Liver (tissue), 9 donors: ENCODE data around the gene USF2. TPM values are rescaled to one million over a fixed set of nuclear protein-coding genes. Genes with fewer than 3 reads are reported as not detected.

Experiments used
- DNase-seq: peaks from one replicate; pipeline ENCODE4 v3.0.0-alpha.2; 2017; ENCODE audit warnings: low spot score
- H3K27ac ChIP-seq, 2 donors: one replicate each; pipeline ENCODE4 v1.7.0; 2013; ENCODE audit warnings: inconsistent platforms in 2 of 2, low read length in 2 of 2, control low read depth in 1 of 2, low read depth in 1 of 2, mild to moderate bottlenecking in 1 of 2
- H3K27me3 ChIP-seq, 4 donors: one replicate each; pipeline versions ENCODE4 v1.6.1 to v1.7.0; 2013; ENCODE audit warnings: low read length in 3 of 4, inconsistent platforms in 1 of 4, mild to moderate bottlenecking in 1 of 4, moderate library complexity in 1 of 4; ENCODE audit not compliant: control insufficient read depth in 4 of 4, insufficient read depth in 4 of 4
- H3K36me3 ChIP-seq, 4 donors: one replicate each; pipeline versions ENCODE4 v1.6.1 to v1.7.0; 2013; ENCODE audit warnings: low read length in 3 of 4, mild to moderate bottlenecking in 3 of 4, low read depth in 1 of 4, moderate library complexity in 1 of 4; ENCODE audit not compliant: control insufficient read depth in 4 of 4, insufficient read depth in 3 of 4
- H3K4me1 ChIP-seq, 4 donors: one replicate each; pipeline versions ENCODE4 v1.6.1 to v1.7.0; 2013; ENCODE audit warnings: low read length in 3 of 4, mild to moderate bottlenecking in 3 of 4, moderate library complexity in 1 of 4; ENCODE audit not compliant: control insufficient read depth in 4 of 4, insufficient read depth in 4 of 4
- H3K4me3 ChIP-seq, 3 donors: one replicate each; pipeline versions ENCODE4 v1.6.1 to v1.7.0; 2013; ENCODE audit warnings: low read length in 3 of 3, control low read depth in 1 of 3, low read depth in 1 of 3, mild to moderate bottlenecking in 1 of 3
- H3K9ac ChIP-seq, 2 donors: one replicate each; pipeline ENCODE4 v1.7.0; 2013; ENCODE audit warnings: low read length in 2 of 2, mild to moderate bottlenecking in 2 of 2, moderate library complexity in 2 of 2, control low read depth in 1 of 2, low read depth in 1 of 2
- H3K9me3 ChIP-seq, 4 donors: one replicate each; pipeline versions ENCODE4 v1.6.1 to v1.7.0; 2013; ENCODE audit warnings: low read length in 3 of 4; ENCODE audit not compliant: control insufficient read depth in 4 of 4
- EGR1 ChIP-seq, 2 donors: IDR thresholded peaks; 2 replicates each; pipeline ENCODE4 v1.6.1; 2016 to 2018; ENCODE audit warnings: antibody characterized with exemption in 2 of 2, low read depth in 2 of 2
- HNF4A ChIP-seq, 2 donors: conservative IDR thresholded peaks; 2 replicates each; pipeline ENCODE4 v1.6.1; 2016; ENCODE audit warnings: antibody characterized with exemption in 2 of 2, mild to moderate bottlenecking in 2 of 2
- JUND ChIP-seq, 2 donors: IDR thresholded peaks; 2 replicates each; pipeline ENCODE4 v1.6.1; 2016; ENCODE audit warnings: antibody characterized with exemption in 2 of 2
- NR2F2 ChIP-seq: IDR thresholded peaks from 2 replicates; pipeline ENCODE4 v1.6.1; 2016; ENCODE audit warnings: antibody characterized with exemption
- RXRA ChIP-seq, 2 donors: IDR thresholded peaks; 2 replicates each; pipeline ENCODE4 v1.6.1; 2017 to 2018; ENCODE audit warnings: antibody characterized with exemption in 2 of 2, mild to moderate bottlenecking in 1 of 2
- WGBS: extraction: QIAGEN DNeasy Blood & Tissue Kit; methylation state at CpG from one replicate; pipeline ENCODE4 v1.1.7; 2013; 5-methylcytosine and 5-hydroxymethylcytosine counted together
- polyA plus RNA-seq, 2 donors: library from polyadenylated mRNA; stranded (reverse) in 1 of 2; unstranded in 1 of 2; fragments of 200-250 nt in 1 of 2; fragments of >200 nt in 1 of 2; fragmentation: Nextera tagmentation in 1 of 2; extraction: Ambion mirVana in 1 of 2; gene quantifications; one replicate each; pipeline versions ENCODE4 v1.2.1 to v1.2.3, GENCODE V29; 2013 to 2015
- total RNA-seq, 2 donors: library from RNA; depleted of rRNA; stranded (reverse); fragments of >200 nt; gene quantifications; one replicate each; pipeline ENCODE4 v1.2.3, GENCODE V29; 2014
- TF ChIP-seq, protein P1 (sequence below): fragments of 150-350 bp; IDR thresholded peaks from 2 replicates; pipeline ENCODE4 v1.5.1; 2017; ENCODE audit warnings: improper control_type of control experiment, low read depth, low read length; ENCODE audit not compliant: missing input control
- donor health status: healthy.
- donor health status: healthy.
- donor health status: healthy.
- donor health status: healthy.
- donor health status: healthy.

Gene USF2
- total and polyA plus RNA-seq, 4 donors: 22.8 to 85.9 (median 55.9) TPM

DNA sequence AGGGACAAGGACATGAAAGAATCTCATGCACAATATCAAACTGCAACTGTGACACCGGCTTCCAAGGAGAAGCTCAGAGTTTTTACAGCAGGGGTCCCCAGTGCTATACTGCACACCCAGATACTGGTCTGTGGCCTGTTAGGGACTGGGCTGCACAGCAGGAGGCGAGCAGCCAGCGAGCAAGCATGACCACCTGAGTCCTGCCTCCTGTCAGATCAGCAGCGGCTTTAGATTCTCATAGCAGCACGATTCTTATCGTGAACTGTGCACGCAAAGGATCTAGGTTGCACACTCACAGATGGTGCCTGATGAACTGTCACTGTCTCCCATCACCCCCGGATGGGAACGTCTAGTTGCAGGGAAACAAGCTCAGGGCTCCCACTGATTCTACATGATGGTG lies 47.1 kb downstream of the USF2 start:
- Histone ChIP-seq H3K4me3 (no peak overlapping the region), H3K27ac (no peak overlapping the region), H3K4me1 (peaks cover 0 to 2% (median under 1%) of the 10 kb centered on the region in 4 donors), H3K27me3 (no peaks in the 10 kb centered on the region), H3K9ac (no peak overlapping the region), H3K9me3 (no peaks in the 10 kb centered on the region), H3K36me3 (no peaks in the 10 kb centered on the region)
- no peak for TF ChIP-seq EGR1 (IDR thresholded peaks at IDR 0.05; ENCODE audit: low read depth in 2 of 2)
- WGBS: 91% methylated on average over 9 of the region's 9 CpGs
- no peak for DNase-seq

- Histone ChIP-seq H3K4me1 (peaks cover 0 to 2% (median under 1%) of the 10 kb centered on the region in 4 donors), H3K4me3 (no peak overlapping the region)
- 62% methylated on average over 9 of the region's 9 CpGs for WGBS
Measured at GRCh38 chr19:35316560-35316959, 47.8 kb downstream of the USF2 start.

DNA sequence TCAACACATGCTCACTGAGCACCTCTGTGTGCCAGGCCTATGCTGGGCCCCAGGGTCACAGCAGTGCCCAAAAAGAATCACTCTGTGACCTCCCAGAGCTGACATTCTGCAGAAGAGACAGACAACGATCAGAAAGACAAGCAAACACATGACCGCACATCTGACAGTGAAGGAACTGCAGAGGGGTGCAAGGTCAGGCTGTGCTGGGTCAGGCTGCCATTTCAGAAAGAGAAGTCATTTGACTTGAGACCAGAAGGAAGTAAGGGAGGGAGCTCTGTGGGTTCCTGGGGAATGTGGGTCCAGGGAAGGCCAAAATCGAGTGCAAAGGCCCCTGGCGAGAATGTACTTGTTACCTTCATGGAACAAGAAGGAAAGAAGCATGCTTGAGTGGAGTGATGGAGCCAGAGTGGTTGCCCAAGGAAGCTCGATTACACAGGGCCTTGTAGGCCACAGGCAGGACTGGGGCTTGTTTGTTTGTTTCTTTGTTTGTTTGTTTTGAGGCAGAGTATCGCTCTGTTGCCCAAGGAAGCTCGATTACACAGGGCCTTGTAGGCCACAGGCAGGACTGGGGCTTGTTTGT lies 48.8 kb downstream of the USF2 start:
- H3K4me1 ChIP-seq: peaks cover 0 to 2% (median under 1%) of the 10 kb centered on the region in 4 donors

More at GRCh38 chr19:35316560-35316959, 47.8 kb downstream of the USF2 start:
- no peaks in the 10 kb centered on the region for H3K36me3 ChIP-seq
- H3K9me3 ChIP-seq: no peaks in the 10 kb centered on the region
- no peak overlapping the region for H3K9ac ChIP-seq
- no peak overlapping the region for H3K27ac ChIP-seq
- no peaks in the 10 kb centered on the region for H3K27me3 ChIP-seq
- DNase-seq: no peak
- TF ChIP-seq HNF4A (conservative IDR thresholded peaks at IDR 0.05) (peak; percentile 11 to 38), RXRA (IDR thresholded peaks at IDR 0.05) (no peak)

DNA sequence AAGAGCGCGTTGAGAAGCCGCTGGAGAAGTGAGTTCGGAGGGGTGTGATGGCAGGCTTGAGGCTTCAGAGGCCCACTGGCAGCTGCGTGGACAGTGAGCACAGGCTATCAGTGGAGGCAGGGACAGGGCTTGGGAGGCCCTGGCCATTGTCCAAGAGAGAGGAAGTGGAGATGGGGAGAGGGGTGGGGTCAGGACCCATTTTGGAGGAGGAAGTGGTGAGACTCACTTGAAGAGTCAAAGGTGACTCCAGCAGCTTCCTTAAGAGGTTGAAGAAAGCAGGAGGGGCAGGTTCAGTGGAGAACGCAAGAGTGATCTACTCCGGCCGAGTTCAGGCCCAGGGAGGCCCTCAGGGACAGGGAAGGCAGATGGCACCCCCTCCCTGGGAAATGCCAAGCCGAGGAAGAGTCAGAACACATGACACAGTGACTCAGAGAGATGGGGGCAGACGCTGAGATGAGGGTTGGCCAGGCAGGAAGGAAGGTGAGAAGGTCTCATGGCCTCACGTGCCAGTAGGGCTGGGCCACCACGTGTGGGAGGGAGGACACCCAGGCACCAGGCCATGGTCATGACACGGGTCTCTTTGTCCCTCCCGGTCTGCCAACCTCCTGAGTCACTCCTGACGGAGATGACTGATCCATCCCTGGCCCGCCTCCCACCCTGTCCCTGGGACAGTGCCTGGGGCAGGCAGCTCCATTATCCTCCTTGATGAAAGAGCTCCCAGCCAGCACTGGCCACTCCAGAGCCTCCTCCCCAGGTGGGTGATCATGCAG lies 50.1 kb downstream of the USF2 start:
- Histone ChIP-seq H3K4me1 (peaks cover 0 to 2% (median 0%) of the 10 kb centered on the region in 4 donors), H3K27me3 (no peaks in the 10 kb centered on the region), H3K9ac (no peak overlapping the region), H3K4me3 (no peak overlapping the region), H3K36me3 (no peaks in the 10 kb centered on the region), H3K9me3 (no peaks in the 10 kb centered on the region), H3K27ac (peak overlapping the region; percentile 13 to 19)
- WGBS: 70% methylated on average over 16 of the region's 16 CpGs
- DNase-seq: no peak
- TF ChIP-seq NR2F2 (peak; percentile 91), JUND (IDR thresholded peaks at IDR 0.05) (peak in 1 of 2 donors; percentile 29), RXRA (IDR thresholded peaks at IDR 0.05) (no peak)

More for the DNA sequence above, 48.8 kb downstream of the USF2 start:
- no peaks in the 10 kb centered on the region for H3K36me3 ChIP-seq
- no peak for DNase-seq
- TF ChIP-seq, protein P1, sequence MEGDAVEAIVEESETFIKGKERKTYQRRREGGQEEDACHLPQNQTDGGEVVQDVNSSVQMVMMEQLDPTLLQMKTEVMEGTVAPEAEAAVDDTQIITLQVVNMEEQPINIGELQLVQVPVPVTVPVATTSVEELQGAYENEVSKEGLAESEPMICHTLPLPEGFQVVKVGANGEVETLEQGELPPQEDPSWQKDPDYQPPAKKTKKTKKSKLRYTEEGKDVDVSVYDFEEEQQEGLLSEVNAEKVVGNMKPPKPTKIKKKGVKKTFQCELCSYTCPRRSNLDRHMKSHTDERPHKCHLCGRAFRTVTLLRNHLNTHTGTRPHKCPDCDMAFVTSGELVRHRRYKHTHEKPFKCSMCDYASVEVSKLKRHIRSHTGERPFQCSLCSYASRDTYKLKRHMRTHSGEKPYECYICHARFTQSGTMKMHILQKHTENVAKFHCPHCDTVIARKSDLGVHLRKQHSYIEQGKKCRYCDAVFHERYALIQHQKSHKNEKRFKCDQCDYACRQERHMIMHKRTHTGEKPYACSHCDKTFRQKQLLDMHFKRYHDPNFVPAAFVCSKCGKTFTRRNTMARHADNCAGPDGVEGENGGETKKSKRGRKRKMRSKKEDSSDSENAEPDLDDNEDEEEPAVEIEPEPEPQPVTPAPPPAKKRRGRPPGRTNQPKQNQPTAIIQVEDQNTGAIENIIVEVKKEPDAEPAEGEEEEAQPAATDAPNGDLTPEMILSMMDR: no peak
- TF ChIP-seq RXRA (IDR thresholded peaks at IDR 0.05): no peak
- 81% methylated on average over 7 of the region's 7 CpGs for WGBS
- no peak overlapping the region for H3K9ac ChIP-seq
- H3K4me3 ChIP-seq: no peak overlapping the region
- no peaks in the 10 kb centered on the region for H3K27me3 ChIP-seq
- no peak overlapping the region for H3K27ac ChIP-seq
- no peaks in the 10 kb centered on the region for H3K9me3 ChIP-seq
